Spleen (tissue), 11 donors: ENCODE results near the gene PLK5. TPM values are rescaled to one million over a fixed set of nuclear protein-coding genes. Genes with fewer than 3 reads are reported as not detected.

Source experiments
- DNase-seq: peaks from one replicate; pipeline ENCODE4 v3.0.0-alpha.2; 2020
- H3K27ac ChIP-seq, 8 donors: fragments of 200-600 bp; sonication (generic) in 7 of 8; 1 replicate in 4 of 8; 2 replicates in 4 of 8; pipeline versions ENCODE4 v1.5.0 to v1.8.0; 2016 to 2021; ENCODE audit warnings: inconsistent platforms in 4 of 8, mild to moderate bottlenecking in 4 of 8, moderate library complexity in 1 of 8
- H3K27me3 ChIP-seq, 7 donors: fragments of 200-600 bp; sonication (generic) in 6 of 7; replicated peaks in 1 of 7; 1 replicate in 4 of 7; 2 replicates in 3 of 7; pipeline versions ENCODE4 v1.5.0 to v1.8.0; 2016 to 2021; ENCODE audit warnings: inconsistent platforms in 3 of 7, mild to moderate bottlenecking in 1 of 7
- H3K36me3 ChIP-seq, 6 donors: fragments of 200-600 bp; sonication (generic) in 5 of 6; 1 replicate in 4 of 6; 2 replicates in 2 of 6; pipeline versions ENCODE4 v1.5.0 to v1.8.0; 2016 to 2021; ENCODE audit warnings: inconsistent platforms in 2 of 6
- H3K4me1 ChIP-seq, 6 donors: fragments of 200-600 bp; sonication (generic) in 5 of 6; 1 replicate in 3 of 6; 2 replicates in 3 of 6; pipeline versions ENCODE4 v1.5.0 to v1.8.0; 2016 to 2021; ENCODE audit warnings: inconsistent platforms in 3 of 6
- H3K4me3 ChIP-seq, 8 donors: fragments of 200-600 bp; sonication (generic) in 7 of 8; 1 replicate in 4 of 8; 2 replicates in 4 of 8; pipeline versions ENCODE4 v1.5.0 to v1.8.0; 2016 to 2021; ENCODE audit warnings: inconsistent platforms in 4 of 8, mild to moderate bottlenecking in 4 of 8, moderate library complexity in 2 of 8
- H3K9me3 ChIP-seq, 8 donors: fragments of 200-600 bp; sonication (generic) in 7 of 8; 1 replicate in 4 of 8; 2 replicates in 4 of 8; pipeline versions ENCODE4 v1.5.0 to v1.8.0; 2016 to 2021; ENCODE audit warnings: inconsistent platforms in 4 of 8
- CTCF ChIP-seq, 11 experiments: fragments of 200-600 bp in 7 of 11; fragments of 450-650 bp in 4 of 11; sonication (generic) in 4 of 11; IDR thresholded peaks in 8 of 11; conservative IDR thresholded peaks in 3 of 11; 1 replicate in 7 of 11; 2 replicates in 4 of 11; pipeline versions ENCODE4 v1.4.0 to v1.8.0; 2016 to 2021; ENCODE audit warnings: antibody characterized with exemption in 11 of 11, inconsistent platforms in 4 of 11, mild to moderate bottlenecking in 1 of 11
- POLR2A ChIP-seq, 3 donors: fragments of 450-650 bp; IDR thresholded peaks; one replicate each; pipeline ENCODE4 v1.5.1; 2017; ENCODE audit warnings: antibody characterized with exemption in 3 of 3, mild to moderate bottlenecking in 1 of 3
- POLR2AphosphoS5 ChIP-seq, 3 donors: sonication (generic); formaldehyde crosslinking; IDR thresholded peaks; one replicate each; pipeline ENCODE4 v1.5.1; 2017; ENCODE audit warnings: antibody characterized with exemption in 3 of 3
- WGBS, 5 donors: extraction: QIAGEN DNeasy Blood & Tissue Kit in 3 of 5; methylation state at CpG; one replicate each; pipeline versions ENCODE4 v1.1.5 to v1.1.7; 2013 to 2018; 5-methylcytosine and 5-hydroxymethylcytosine counted together
- intact Hi-C: fragments of 100-400 bp; cut with DNase I; formaldehyde crosslinking; loops from one replicate; pipeline ENCODE4 v1.15.0; 2023; ENCODE audit warnings: low total_unique reads
- polyA plus RNA-seq, 3 donors: library from polyadenylated mRNA; stranded (reverse); fragments of 200-250 nt; gene quantifications; one replicate each; pipeline ENCODE4 v1.2.1, GENCODE V29; 2013
- total RNA-seq, 7 donors: library from RNA; depleted of rRNA in 3 of 7; stranded (reverse); fragments of >200 nt in 3 of 7; fragmentation: NEBNext Ultra II Directional in 4 of 7; extraction: Animal tissue kit (Norgen Biotek cat#: 25700) in 4 of 7; gene quantifications; one replicate each; pipeline versions ENCODE4 v1.1.0 to v1.2.1, GENCODE V29; 2016 to 2021
- donor health status: healthy with polysubstance abuse.
- donor health status: DM: no; HTN: no; CAD: no; lungs with moderate emphysema.
- donor health status: DM: no; HTN: no; CAD: no.
- donor health status: Bipolar disorder and iron deficiency.
- donor health status: healthy.
- donor health status: DM: no; HTN: no; CAD: no.
- donor health status: DM: yes; HTN: yes; CAD: no.

The PLK5 gene
- total and polyA plus RNA-seq, 10 donors = 0.04 to 0.06 (median 0.06) TPM; not detected in 7

GRCh38 chr19:1563251-1563650 lies 39.4 kb downstream of the PLK5 start:
- intact Hi-C loops = no loop called here
- TF ChIP-seq POLR2AphosphoS5 (IDR thresholded peaks at IDR 0.05) (no peak), CTCF (IDR thresholded peaks at IDR 0.05 in 8 of 11, conservative IDR thresholded peaks at IDR 0.05 in 3 of 11) (no peak), POLR2A (IDR thresholded peaks at IDR 0.05) (no peak)
- H3K27ac ChIP-seq = no peak overlapping the region
- no peak for DNase-seq
- no peaks in the 10 kb centered on the region for H3K36me3 ChIP-seq
- 83 to 98% (median 93%) methylated on average over 6 of the region's 6 CpGs for WGBS, 5 donors
- H3K9me3 ChIP-seq = no peaks in the 10 kb centered on the region
- H3K4me3 ChIP-seq = no peak overlapping the region
- H3K27me3 ChIP-seq = peaks cover 0 to 20% (median 10%) of the 10 kb centered on the region in 7 donors
- peaks cover 0 to 31% (median 17%) of the 10 kb centered on the region in 6 donors for H3K4me1 ChIP-seq

GRCh38 chr19:1566392-1567115 lies 42.7 kb downstream of the PLK5 start:
- Histone ChIP-seq H3K36me3 (no peaks in the 10 kb centered on the region), H3K27ac (peak overlapping the region in 6 of 8 donors; percentile 38 to 75 (median 62)), H3K9me3 (no peaks in the 10 kb centered on the region), H3K27me3 (peaks cover 0 to 34% (median 10%) of the 10 kb centered on the region in 7 donors), H3K4me1 (peaks cover 0 to 28% (median 19%) of the 10 kb centered on the region in 6 donors), H3K4me3 (peak overlapping the region; percentile 3 to 75 (median 44))
- DNase-seq = no peak
- intact Hi-C loops = no loop called here
- WGBS, 5 donors = 24 to 51% (median 38%) methylated on average over 22 to 42 of the region's 42 CpGs
- TF ChIP-seq CTCF (IDR thresholded peaks at IDR 0.05 in 8 of 11, conservative IDR thresholded peaks at IDR 0.05 in 3 of 11) (no peak), POLR2AphosphoS5 (IDR thresholded peaks at IDR 0.05) (peak in 2 of 3 donors; percentile 77 to 78), POLR2A (IDR thresholded peaks at IDR 0.05) (peak in 1 of 3 donors; percentile 23)

GRCh38 chr19:1567116-1567847 lies 43.4 kb downstream of the PLK5 start:
- Histone ChIP-seq H3K4me3 (peak overlapping the region; percentile 3 to 75 (median 44)), H3K27ac (peak overlapping the region in 6 of 8 donors; percentile 38 to 75 (median 62)), H3K9me3 (no peaks in the 10 kb centered on the region), H3K27me3 (peaks cover 0 to 34% (median 10%) of the 10 kb centered on the region in 7 donors), H3K36me3 (no peaks in the 10 kb centered on the region), H3K4me1 (peaks cover 0 to 28% (median 19%) of the 10 kb centered on the region in 6 donors)
- TF ChIP-seq POLR2A (IDR thresholded peaks at IDR 0.05) (no peak), CTCF (IDR thresholded peaks at IDR 0.05 in 8 of 11, conservative IDR thresholded peaks at IDR 0.05 in 3 of 11) (no peak), POLR2AphosphoS5 (IDR thresholded peaks at IDR 0.05) (no peak)
- no peak for DNase-seq
- WGBS, 5 donors = 1 to 3% (median 2%) methylated on average over 28 to 108 of the region's 108 CpGs
- intact Hi-C loops = no loop called here

GRCh38 chr19:1567848-1568227 lies 44.0 kb downstream of the PLK5 start:
- Histone ChIP-seq H3K27me3 (peaks cover 0 to 34% (median 10%) of the 10 kb centered on the region in 7 donors), H3K9me3 (no peaks in the 10 kb centered on the region), H3K27ac (no peak overlapping the region), H3K4me1 (peaks cover 0 to 28% (median 19%) of the 10 kb centered on the region in 6 donors), H3K4me3 (peak overlapping the region in 2 of 8 donors; percentile 45 to 75), H3K36me3 (no peaks in the 10 kb centered on the region)
- DNase-seq = no peak
- intact Hi-C loops = no loop called here
- TF ChIP-seq POLR2AphosphoS5 (IDR thresholded peaks at IDR 0.05) = no peak
- no peak for TF ChIP-seq CTCF (IDR thresholded peaks at IDR 0.05 in 8 of 11, conservative IDR thresholded peaks at IDR 0.05 in 3 of 11)
- no peak for TF ChIP-seq POLR2A (IDR thresholded peaks at IDR 0.05)
- WGBS, 5 donors = 0 to 7% (median 1%) methylated on average over 4 to 72 of the region's 73 CpGs; no CpG with 5 or more reads in 2 of the 5 donors
